HEK293 (cell line): ENCODE measurements around the gene PDZD2.

ENCODE experiments used
- CTCF ChIA-PET: fragments of 350-600 bp; formaldehyde crosslinking; extraction: SDS; loops from one replicate; lab custom pipeline; 2021; ENCODE audit warnings: antibody characterized with exemption; lab: Yijun Ruan, JAX
- POLR2A ChIA-PET: fragments of 300-600 bp; formaldehyde crosslinking; extraction: SDS; loops from one replicate; lab custom pipeline; 2020; ENCODE audit warnings: antibody characterized with exemption, inconsistent platforms; lab: Yijun Ruan, JAX
- H3K27ac ChIP-seq: fragments of 200-500 bp; sonication (Bioruptor generic); 2 replicates; pipeline ENCODE4 v1.5.1; 2014; ENCODE audit warnings: low read depth, low read length, control low read depth, inconsistent platforms; ENCODE audit errors: extremely low read depth
- H3K36me3 ChIP-seq, 2 experiments: fragments of 200-500 bp in 1 of 2; sonication (Bioruptor generic) in 1 of 2; 1 replicate in 1 of 2; 2 replicates in 1 of 2; pipeline ENCODE4 v1.5.1; 2014 to 2017; ENCODE audit warnings: inconsistent platforms in 2 of 2, low read length in 2 of 2; ENCODE audit not compliant: control insufficient read depth in 2 of 2, insufficient read depth in 1 of 2
- H3K4me1 ChIP-seq: fragments of 200-500 bp; sonication (Bioruptor generic); 2 replicates; pipeline ENCODE4 v1.5.1; 2014; ENCODE audit warnings: mild to moderate bottlenecking, low read length, inconsistent platforms; ENCODE audit not compliant: control insufficient read depth, insufficient read depth
- H3K4me3 ChIP-seq: 2 replicates; pipeline ENCODE4 v1.5.1; 2011; ENCODE audit warnings: low read depth, mild to moderate bottlenecking, control low read depth, low read length, moderate library complexity
- H3K9me3 ChIP-seq: fragments of 200-500 bp; sonication (Bioruptor generic); 2 replicates; pipeline ENCODE4 v1.5.1; 2014; ENCODE audit warnings: low read depth, low read length, inconsistent platforms; ENCODE audit not compliant: control insufficient read depth, insufficient read depth
- BCL11A ChIP-seq: fragments of 450-650 bp; formaldehyde crosslinking; IDR thresholded peaks from 2 replicates; pipeline ENCODE4 v1.5.1; 2016; ENCODE audit warnings: low read depth, missing biosample characterization, missing genetic modification characterization
- FEZF1 ChIP-seq: fragments of 450-650 bp; formaldehyde crosslinking; IDR thresholded peaks from 2 replicates; pipeline ENCODE4 v1.5.1; 2016; ENCODE audit warnings: missing biosample characterization, missing genetic modification characterization
- GLIS1 ChIP-seq: fragments of 450-650 bp; formaldehyde crosslinking; IDR thresholded peaks from 2 replicates; pipeline ENCODE4 v1.5.1; 2016; ENCODE audit warnings: missing biosample characterization, missing genetic modification characterization
- HOXD13 ChIP-seq: sonication (generic); formaldehyde crosslinking; IDR thresholded peaks from 2 replicates; pipeline ENCODE4 v1.8.0; 2022; ENCODE audit warnings: missing genetic modification reagents, borderline replicate concordance
- KLF7 ChIP-seq: fragments of 450-650 bp; formaldehyde crosslinking; IDR thresholded peaks from 2 replicates; pipeline ENCODE4 v1.5.1; 2016; ENCODE audit warnings: missing biosample characterization, missing genetic modification characterization, borderline replicate concordance
- KLF8 ChIP-seq: fragments of 450-650 bp; formaldehyde crosslinking; IDR thresholded peaks from 2 replicates; pipeline ENCODE4 v1.5.1; 2016; ENCODE audit warnings: missing biosample characterization, missing genetic modification characterization
- PRDM4 ChIP-seq: fragments of 450-650 bp; formaldehyde crosslinking; IDR thresholded peaks from 2 replicates; pipeline ENCODE4 v1.5.1; 2017; ENCODE audit warnings: missing biosample characterization, missing genetic modification characterization
- RBAK ChIP-seq: fragments of 450-650 bp; formaldehyde crosslinking; IDR thresholded peaks from 2 replicates; pipeline ENCODE4 v1.5.1; 2016; ENCODE audit warnings: missing biosample characterization, missing genetic modification characterization
- REST ChIP-seq: fragments of 450-650 bp; formaldehyde crosslinking; IDR thresholded peaks from 2 replicates; pipeline ENCODE4 v1.5.1; 2016; ENCODE audit warnings: missing biosample characterization, missing genetic modification characterization
- SP2 ChIP-seq: fragments of 450-650 bp; formaldehyde crosslinking; IDR thresholded peaks from 2 replicates; pipeline ENCODE4 v1.5.1; 2016; ENCODE audit warnings: missing biosample characterization, missing genetic modification characterization
- TCF7L2 ChIP-seq: IDR thresholded peaks from 2 replicates; pipeline ENCODE4 v1.6.1; 2011; ENCODE audit warnings: low read depth, mild to moderate bottlenecking, inconsistent platforms, low read length, moderate library complexity, borderline replicate concordance
- WT1 ChIP-seq: fragments of 450-650 bp; formaldehyde crosslinking; IDR thresholded peaks from 2 replicates; pipeline ENCODE4 v1.5.1; 2016; ENCODE audit warnings: missing biosample characterization, missing genetic modification characterization
- ZBTB6 ChIP-seq: fragments of 450-650 bp; formaldehyde crosslinking; IDR thresholded peaks from 2 replicates; pipeline ENCODE4 v1.5.1; 2017; ENCODE audit warnings: missing biosample characterization, missing genetic modification characterization
- ZFP3 ChIP-seq: fragments of 450-650 bp; formaldehyde crosslinking; IDR thresholded peaks from 2 replicates; pipeline ENCODE4 v1.5.1; 2016; ENCODE audit warnings: low read depth, missing biosample characterization, missing genetic modification characterization
- ZIC2 ChIP-seq: fragments of 450-650 bp; formaldehyde crosslinking; IDR thresholded peaks from 2 replicates; pipeline ENCODE4 v1.5.1; 2016; ENCODE audit warnings: missing biosample characterization, missing genetic modification characterization
- ZNF10 ChIP-seq: fragments of 450-650 bp; formaldehyde crosslinking; IDR thresholded peaks from 2 replicates; pipeline ENCODE4 v1.5.1; 2017; ENCODE audit warnings: missing biosample characterization, missing genetic modification characterization
- ZNF140 ChIP-seq: fragments of 450-650 bp; formaldehyde crosslinking; IDR thresholded peaks from 2 replicates; pipeline ENCODE4 v1.5.1; 2016; ENCODE audit warnings: missing biosample characterization, missing genetic modification characterization
- ZNF157 ChIP-seq: fragments of 450-650 bp; formaldehyde crosslinking; IDR thresholded peaks from 2 replicates; pipeline ENCODE4 v1.5.1; 2016; ENCODE audit warnings: missing biosample characterization, missing genetic modification characterization
- ZNF184 ChIP-seq: fragments of 450-650 bp; IDR thresholded peaks from 2 replicates; pipeline ENCODE4 v1.5.1; 2018; ENCODE audit warnings: missing biosample characterization, mild to moderate bottlenecking, missing genetic modification characterization
- ZNF223 ChIP-seq: fragments of 450-650 bp; formaldehyde crosslinking; IDR thresholded peaks from 2 replicates; pipeline ENCODE4 v1.5.1; 2016; ENCODE audit warnings: missing biosample characterization, missing genetic modification characterization
- ZNF341 ChIP-seq: fragments of 450-650 bp; formaldehyde crosslinking; IDR thresholded peaks from 2 replicates; pipeline ENCODE4; 2016; ENCODE audit warnings: low read depth, missing biosample characterization, missing genetic modification characterization
- ZNF362 ChIP-seq: fragments of 450-650 bp; formaldehyde crosslinking; IDR thresholded peaks from 2 replicates; pipeline ENCODE4 v1.5.1; 2016; ENCODE audit warnings: missing biosample characterization, missing genetic modification characterization
- ZNF423 ChIP-seq: fragments of 450-650 bp; formaldehyde crosslinking; IDR thresholded peaks from 2 replicates; pipeline ENCODE4 v1.5.1; 2016; ENCODE audit warnings: missing biosample characterization, missing genetic modification characterization
- ZNF501 ChIP-seq: fragments of 450-650 bp; formaldehyde crosslinking; IDR thresholded peaks from 2 replicates; pipeline ENCODE4 v1.5.1; 2016; ENCODE audit warnings: missing biosample characterization, missing genetic modification characterization
- ZNF548 ChIP-seq: fragments of 450-650 bp; formaldehyde crosslinking; IDR thresholded peaks from 2 replicates; pipeline ENCODE4 v1.5.1; 2016; ENCODE audit warnings: missing biosample characterization, missing genetic modification characterization
- ZNF561 ChIP-seq: fragments of 450-650 bp; IDR thresholded peaks from 2 replicates; pipeline ENCODE4 v1.5.1; 2018; ENCODE audit warnings: missing biosample characterization, missing genetic modification characterization, borderline replicate concordance
- ZNF654 ChIP-seq: fragments of 450-650 bp; formaldehyde crosslinking; IDR thresholded peaks from 2 replicates; pipeline ENCODE4 v1.5.1; 2016; ENCODE audit warnings: low read depth, missing biosample characterization, missing genetic modification characterization
- ZNF776 ChIP-seq: fragments of 450-650 bp; formaldehyde crosslinking; IDR thresholded peaks from 2 replicates; pipeline ENCODE4 v1.5.0; 2017; ENCODE audit warnings: missing biosample characterization, missing genetic modification characterization, borderline replicate concordance
- ZNF791 ChIP-seq: fragments of 450-650 bp; formaldehyde crosslinking; IDR thresholded peaks from 2 replicates; pipeline ENCODE4 v1.5.1; 2016; ENCODE audit warnings: missing biosample characterization, missing genetic modification characterization
- ZNF830 ChIP-seq: fragments of 450-650 bp; IDR thresholded peaks from 2 replicates; pipeline ENCODE4 v1.5.0; 2018; ENCODE audit warnings: missing biosample characterization, missing genetic modification characterization, low read depth, mild to moderate bottlenecking, moderate library complexity
- ZSCAN23 ChIP-seq: fragments of 450-650 bp; formaldehyde crosslinking; IDR thresholded peaks from 2 replicates; pipeline ENCODE4 v1.5.1; 2016; ENCODE audit warnings: missing biosample characterization, missing genetic modification characterization

Gene PDZD2

GRCh38 chr5:31680528-31680927 is 41.6 kb downstream of the PDZD2 start:
- Histone ChIP-seq H3K27ac (no peak overlapping the region), H3K4me3 (no peak overlapping the region), H3K36me3 (no peaks in the 10 kb centered on the region), H3K4me1 (no peaks in the 10 kb centered on the region), H3K9me3 (no peaks in the 10 kb centered on the region)
- ChIA-PET POLR2A (no interaction called here), CTCF (interaction anchor here (0.6 kb wide), 2 partner anchors 91 to 348 kb away, joined by 3 to 4 read pairs; no protein-coding TSS in a partner anchor)
- TF ChIP-seq PRDM4: no peak
- TF ChIP-seq REST (tag by site-specific recombination): no peak
- no peak for TF ChIP-seq GLIS1 (tag by site-specific recombination)
- no peak for TF ChIP-seq ZNF830
- TF ChIP-seq ZIC2 (tag by site-specific recombination): no peak
- no peak for TF ChIP-seq ZNF362 (tag by site-specific recombination)
- TF ChIP-seq ZNF654 (tag by site-specific recombination): no peak
- TF ChIP-seq HOXD13 (CRISPR knock-in tag): no peak
- no peak for TF ChIP-seq ZNF776 (tag by site-specific recombination)
- TF ChIP-seq ZNF423 (tag by site-specific recombination): no peak
- no peak for TF ChIP-seq WT1 (tag by site-specific recombination)
- TF ChIP-seq TCF7L2: no peak
- TF ChIP-seq ZNF10 (tag by site-specific recombination): no peak
- no peak for TF ChIP-seq SP2
- no peak for TF ChIP-seq ZSCAN23 (tag by site-specific recombination)
- TF ChIP-seq FEZF1 (tag by site-specific recombination): no peak

- no peak overlapping the region for H3K4me3 ChIP-seq
- CTCF ChIA-PET: interaction anchor here (0.7 to 1.5 kb wide), 4 partner anchors 17 to 395 kb away, joined by 3 read pairs; no protein-coding TSS in a partner anchor
- H3K9me3 ChIP-seq: no peaks in the 10 kb centered on the region
- H3K4me1 ChIP-seq: no peaks in the 10 kb centered on the region
- POLR2A ChIA-PET: no interaction called here
- no peaks in the 10 kb centered on the region for H3K36me3 ChIP-seq
- no peak overlapping the region for H3K27ac ChIP-seq
- no peak for TF ChIP-seq ZFP3 (tag by site-specific recombination)
- no peak for TF ChIP-seq ZIC2 (tag by site-specific recombination)
- no peak for TF ChIP-seq ZNF140 (tag by site-specific recombination)
- no peak for TF ChIP-seq ZNF548 (tag by site-specific recombination)
- TF ChIP-seq ZNF157 (tag by site-specific recombination): no peak
- TF ChIP-seq BCL11A (tag by site-specific recombination): no peak
- no peak for TF ChIP-seq ZNF184 (tag by site-specific recombination)
- no peak for TF ChIP-seq ZNF561 (tag by site-specific recombination)
- no peak for TF ChIP-seq ZNF341 (tag by site-specific recombination)
- no peak for TF ChIP-seq ZNF223 (tag by site-specific recombination)
- TF ChIP-seq RBAK (tag by site-specific recombination): no peak
- TF ChIP-seq KLF7 (tag by site-specific recombination): no peak
- no peak for TF ChIP-seq ZBTB6 (tag by site-specific recombination)
- no peak for TF ChIP-seq ZNF501
- TF ChIP-seq KLF8: no peak
- no peak for TF ChIP-seq ZNF791 (tag by site-specific recombination)
These were observed 43.1 kb downstream of the PDZD2 start for GRCh38 chr5:31682025-31682424.
